NCI-H748 treated with DMSO at 0.1 percent for 48 hours (cell line): ENCODE measurements around the gene TTI1.

Experiments
- DNase-seq: peaks from one replicate; lab custom pipeline; 2025; lab: John Stamatoyannopoulos, UW

The TTI1 gene

GRCh38 chr20:37987602-37988290 lies 45.5 kb downstream of the TTI1 start:
- no peak for DNase-seq

GRCh38 chr20:37986873-37987601 lies 46.2 kb downstream of the TTI1 start:
- DNase-seq = no peak

GRCh38 chr20:37986044-37986858 lies 47.0 kb downstream of the TTI1 start:
- no peak for DNase-seq

- DNase-seq = no peak
Measured at GRCh38 chr20:37984018-37984785, 49.1 kb downstream of the TTI1 start.

GRCh38 chr20:37983286-37983685 lies 50.0 kb downstream of the TTI1 start:
- no peak for DNase-seq

GRCh38 chr20:37981568-37981967 lies 51.7 kb downstream of the TTI1 start:
- DNase-seq = no peak

- DNase-seq = no peak
Measured at GRCh38 chr20:37980876-37981275, 52.4 kb downstream of the TTI1 start.

GRCh38 chr20:37980383-37980782 lies 52.9 kb downstream of the TTI1 start:
- no peak for DNase-seq

- no peak for DNase-seq
Measured at GRCh38 chr20:37979021-37979985, 54.0 kb downstream of the TTI1 start.

- no peak for DNase-seq
Measured at GRCh38 chr20:37977786-37978185, 55.5 kb downstream of the TTI1 start.

GRCh38 chr20:37977338-37977737 lies 55.9 kb downstream of the TTI1 start:
- DNase-seq = no peak

- no peak for DNase-seq
Measured at GRCh38 chr20:37976887-37977286, 56.4 kb downstream of the TTI1 start.

GRCh38 chr20:37973059-37973910 lies 60.0 kb downstream of the TTI1 start:
- no peak for DNase-seq

- no peak for DNase-seq
Measured at GRCh38 chr20:37972256-37973058, 60.8 kb downstream of the TTI1 start.

- DNase-seq = no peak
Measured at GRCh38 chr20:37971561-37972127, 61.6 kb downstream of the TTI1 start.

- no peak for DNase-seq
Measured at GRCh38 chr20:37970856-37971245, 62.4 kb downstream of the TTI1 start.

GRCh38 chr20:37969949-37970855 lies 63.1 kb downstream of the TTI1 start:
- DNase-seq = no peak
